ENCODE measurements around the gene MYL10.

The MYL10 gene

DNA sequence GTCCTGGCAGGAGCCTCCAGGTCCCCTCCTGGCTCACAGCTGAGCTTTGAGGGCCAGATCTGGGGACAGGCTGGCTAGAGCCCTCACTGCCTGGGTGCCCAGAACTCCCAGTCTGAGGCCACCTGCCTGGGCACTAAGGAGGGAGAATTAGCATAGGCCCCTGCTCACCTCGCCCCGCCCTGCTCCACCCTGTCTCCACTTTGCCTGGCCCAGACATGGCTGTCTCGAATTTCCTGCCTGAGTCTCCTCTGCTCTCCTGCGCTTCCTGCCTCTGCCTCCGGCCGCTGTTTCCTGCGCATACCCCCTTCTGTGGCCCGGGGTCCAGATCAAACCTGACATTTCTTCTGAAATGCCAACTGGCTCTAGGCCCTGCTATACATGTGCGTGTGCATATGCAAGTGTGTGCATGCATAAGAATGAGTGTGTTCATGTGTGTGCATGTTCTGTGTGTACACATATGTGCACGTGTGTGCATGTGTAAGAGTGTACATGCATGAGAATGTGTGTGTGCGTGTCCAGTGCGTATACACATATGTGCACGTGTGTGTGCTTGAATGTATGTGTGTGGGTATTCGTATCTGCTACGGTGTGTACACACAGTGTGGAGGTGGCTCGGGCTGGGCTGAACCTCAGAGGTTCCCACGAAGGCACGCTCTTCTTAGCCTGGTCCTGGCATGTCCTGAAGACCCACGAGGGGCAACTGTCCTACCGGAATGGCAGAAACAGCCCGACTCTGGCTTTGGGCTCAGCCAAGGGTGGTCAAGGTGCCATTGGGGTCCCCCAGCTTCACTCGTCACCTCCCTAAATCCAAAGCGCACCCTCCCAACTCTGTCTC is 64.9 kb downstream of the MYL10 start:
- DNase-seq: no peak
